SW 1271 (cell line): Measurements from ENCODE around the gene SLC6A20.

Source experiments
- DNase-seq, 2 experiments: peaks; one replicate each; lab custom pipeline; 2025; lab: John Stamatoyannopoulos, UW

The SLC6A20 gene

GRCh38 chr3:45800611-45801010, 4.3 kb upstream of the SLC6A20 start:
- DNase-seq = no peak

- DNase-seq = no peak
Observed at GRCh38 chr3:45799586-45799985, 3.2 kb upstream of the SLC6A20 start.

- no peak for DNase-seq
Observed at GRCh38 chr3:45798034-45798433, 1.7 kb upstream of the SLC6A20 start.

- no peak for DNase-seq
Observed at GRCh38 chr3:45796902-45797637, 734 bp upstream of the SLC6A20 start.

GRCh38 chr3:45795509-45795881, 841 bp downstream of the SLC6A20 start:
- no peak for DNase-seq

GRCh38 chr3:45794660-45795059, 1.7 kb downstream of the SLC6A20 start:
- no peak for DNase-seq

GRCh38 chr3:45794177-45794560, 2.2 kb downstream of the SLC6A20 start:
- no peak for DNase-seq

- DNase-seq = no peak
Observed at GRCh38 chr3:45793482-45794176, 2.7 kb downstream of the SLC6A20 start.

- no peak for DNase-seq
Observed at GRCh38 chr3:45792516-45793172, 3.7 kb downstream of the SLC6A20 start.

- no peak for DNase-seq
Observed at GRCh38 chr3:45792036-45792435, 4.3 kb downstream of the SLC6A20 start.

- DNase-seq = no peak
Observed at GRCh38 chr3:45790596-45790995, 5.7 kb downstream of the SLC6A20 start.

GRCh38 chr3:45789235-45789812, 7.0 kb downstream of the SLC6A20 start:
- DNase-seq = no peak

- DNase-seq = no peak
Observed at GRCh38 chr3:45787551-45787950, 8.8 kb downstream of the SLC6A20 start.

GRCh38 chr3:45786801-45787495, 9.4 kb downstream of the SLC6A20 start:
- no peak for DNase-seq

GRCh38 chr3:45785605-45786150, 10.7 kb downstream of the SLC6A20 start:
- DNase-seq = no peak

GRCh38 chr3:45783667-45784066, 12.7 kb downstream of the SLC6A20 start:
- DNase-seq = no peak

- DNase-seq = no peak
Observed at GRCh38 chr3:45782381-45782780, 14.0 kb downstream of the SLC6A20 start.

GRCh38 chr3:45781841-45782240, 14.5 kb downstream of the SLC6A20 start:
- DNase-seq = no peak

- no peak for DNase-seq
Observed at GRCh38 chr3:45781271-45781670, 15.1 kb downstream of the SLC6A20 start.

- DNase-seq = no peak
Observed at GRCh38 chr3:45779746-45780735, 16.3 kb downstream of the SLC6A20 start.

GRCh38 chr3:45778761-45779201, 17.6 kb downstream of the SLC6A20 start:
- DNase-seq = no peak
